GM19372 (cell line): ENCODE results near the gene ANKRD33.

ENCODE experiments used
- ATAC-seq: cut with Tn5 transposase; IDR thresholded peaks from one replicate; pipeline ENCODE4 v1.9.1; 2021; ENCODE audit warnings: mild to moderate bottlenecking, low read depth, moderate library complexity; ENCODE audit not compliant: unreplicated experiment

ANKRD33 gene

DNA sequence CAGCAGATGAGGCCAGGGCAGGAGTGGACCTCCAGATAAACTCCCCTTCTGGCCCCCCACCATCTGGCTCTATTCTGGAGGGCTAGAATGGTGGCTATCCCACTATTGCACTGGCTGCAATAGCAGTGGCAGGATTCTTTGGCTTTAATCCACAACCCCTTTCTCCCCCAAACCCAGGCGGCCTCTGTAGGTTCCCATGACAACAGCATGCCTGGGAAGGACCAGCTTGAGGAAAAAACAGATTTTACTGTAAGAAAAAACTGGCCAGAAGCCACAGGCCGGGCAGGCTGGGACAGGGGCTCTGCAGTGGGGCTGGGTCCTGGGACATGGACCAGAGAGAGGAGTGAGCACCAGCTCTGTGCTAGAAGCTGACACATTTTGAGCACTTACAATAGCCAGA, 50.0 kb downstream of the ANKRD33 start:
- ATAC-seq, result no peak

DNA sequence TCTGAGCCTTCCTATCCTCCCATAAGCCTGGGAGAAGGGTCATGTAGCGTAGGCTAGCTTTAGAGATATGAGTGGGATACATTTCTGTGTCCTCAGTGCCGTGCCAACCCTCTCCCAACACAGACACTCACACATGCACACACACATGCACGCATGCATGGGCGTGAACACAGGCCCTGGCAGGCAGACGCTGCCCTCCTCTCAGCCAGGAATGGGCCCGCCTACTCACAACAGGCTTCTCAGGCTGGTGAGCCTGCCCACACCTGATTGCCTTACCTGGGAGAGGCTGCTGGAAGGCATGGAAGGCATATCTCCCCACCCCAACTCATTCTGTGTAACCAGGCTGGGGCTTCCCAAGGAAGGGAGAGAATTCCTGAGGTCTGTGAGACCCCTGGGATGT, 50.8 kb downstream of the ANKRD33 start:
- ATAC-seq, result no peak

DNA sequence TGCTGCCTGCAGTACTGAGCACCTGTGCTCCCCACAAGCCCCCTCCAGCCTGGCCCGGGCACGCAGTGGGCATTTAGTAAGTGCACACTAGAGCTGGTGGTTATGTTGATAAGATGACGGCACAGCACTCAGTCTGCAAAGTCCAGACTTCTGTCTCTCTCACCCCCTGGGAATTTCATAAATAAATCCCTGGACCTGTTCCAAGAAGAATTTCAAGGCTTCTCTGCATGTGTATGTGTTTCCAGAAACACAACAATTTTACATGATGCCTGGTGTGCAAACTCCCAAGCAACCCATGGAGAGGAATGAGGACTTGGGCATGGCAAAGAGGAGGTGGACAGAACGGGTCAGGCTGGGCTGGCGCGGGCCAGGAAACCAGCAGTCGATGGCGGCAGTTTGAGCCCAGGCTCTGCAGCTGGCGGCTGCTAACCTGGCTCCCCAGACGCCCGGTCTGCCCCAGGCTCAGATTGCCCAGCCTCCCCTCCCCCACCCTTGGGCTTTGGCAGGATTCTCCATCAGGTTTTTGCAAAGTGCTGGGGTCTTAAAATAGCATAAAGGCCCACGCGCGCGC, 53.2 kb downstream of the ANKRD33 start:
- ATAC-seq, result no peak
